MV-4-11 (cell line): ENCODE data around the gene ITIH4.

Source experiments
- DNase-seq: peaks from one replicate; lab custom pipeline; 2025; lab: John Stamatoyannopoulos, UW

ITIH4 gene

DNA sequence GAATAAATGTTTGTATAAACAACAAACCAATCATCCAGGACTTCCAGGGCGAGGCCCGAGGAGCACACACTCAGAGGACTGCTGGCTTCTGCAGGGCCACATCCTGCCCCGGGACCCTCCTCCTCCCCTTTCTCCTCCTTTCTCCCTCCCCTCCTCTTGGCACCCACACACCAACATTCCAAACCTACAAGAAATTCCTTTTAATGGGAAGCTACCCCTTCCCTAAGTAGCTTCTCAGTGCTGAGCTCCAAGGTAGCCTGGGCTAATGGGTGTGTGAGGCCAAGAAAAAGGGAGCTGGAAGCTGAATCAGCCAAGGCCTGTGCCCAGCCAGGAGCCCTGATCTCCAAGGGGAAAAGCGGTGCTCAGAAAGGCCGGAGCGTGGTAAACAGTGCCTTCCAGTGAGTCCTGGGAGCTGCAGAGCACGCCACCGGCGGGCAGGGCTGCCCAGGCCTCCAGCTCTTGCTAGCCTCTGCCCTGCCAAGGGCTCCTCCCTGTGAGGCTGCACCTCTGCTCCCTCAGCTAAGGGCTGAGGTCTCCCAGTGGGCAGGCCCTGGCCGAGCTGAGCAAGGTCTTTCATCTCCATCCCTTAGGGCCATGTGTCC is 32.0 kb downstream of the ITIH4 start:
- DNase-seq = no peak

DNA sequence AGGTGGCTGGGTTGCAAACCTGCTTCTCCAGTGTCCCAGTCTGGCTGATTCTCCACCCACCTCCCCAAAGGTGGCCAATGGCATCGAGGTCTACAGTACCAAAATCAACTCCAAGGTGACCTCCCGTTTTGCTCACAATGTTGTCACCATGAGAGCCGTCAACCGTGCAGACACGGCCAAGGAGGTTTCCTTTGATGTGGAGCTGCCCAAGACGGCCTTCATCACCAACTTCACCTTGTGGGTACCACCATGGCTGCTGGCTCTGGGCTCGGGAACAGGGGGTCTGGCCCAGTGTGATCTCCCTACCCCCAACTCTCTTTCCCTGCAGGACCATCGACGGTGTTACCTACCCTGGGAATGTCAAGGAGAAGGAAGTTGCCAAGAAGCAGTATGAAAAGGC is 34.1 kb downstream of the ITIH4 start:
- no peak for DNase-seq

DNA sequence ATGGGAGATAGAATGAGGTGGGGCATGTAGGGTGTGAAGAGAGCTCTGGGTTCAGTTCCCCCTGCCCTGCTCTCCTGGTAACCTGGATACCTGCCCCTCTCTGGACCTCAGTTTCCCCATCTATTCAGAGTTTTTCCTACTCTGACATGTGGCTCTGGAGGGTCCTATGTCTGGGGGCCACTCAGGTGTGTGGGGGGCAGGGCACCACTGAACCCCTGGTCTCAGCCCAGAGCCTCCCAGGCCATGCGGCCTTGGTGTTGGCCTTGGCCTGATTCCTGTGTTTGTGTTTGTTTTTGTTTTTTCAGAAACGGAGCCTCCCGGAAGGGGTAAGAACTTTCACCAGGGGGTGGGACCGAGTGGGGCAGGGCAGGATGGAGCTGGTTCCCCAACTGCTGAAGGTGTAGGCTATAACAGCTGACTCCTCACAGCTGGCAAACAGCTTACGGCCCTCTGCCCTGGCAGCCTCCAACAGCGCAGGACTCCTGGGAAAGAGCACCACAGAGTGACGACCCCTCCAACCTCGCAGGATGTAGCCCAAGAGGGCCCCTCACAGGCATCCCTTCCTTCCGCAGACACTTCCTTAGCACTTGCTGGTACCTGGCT is 35.1 kb downstream of the ITIH4 start:
- DNase-seq = no peak

DNA sequence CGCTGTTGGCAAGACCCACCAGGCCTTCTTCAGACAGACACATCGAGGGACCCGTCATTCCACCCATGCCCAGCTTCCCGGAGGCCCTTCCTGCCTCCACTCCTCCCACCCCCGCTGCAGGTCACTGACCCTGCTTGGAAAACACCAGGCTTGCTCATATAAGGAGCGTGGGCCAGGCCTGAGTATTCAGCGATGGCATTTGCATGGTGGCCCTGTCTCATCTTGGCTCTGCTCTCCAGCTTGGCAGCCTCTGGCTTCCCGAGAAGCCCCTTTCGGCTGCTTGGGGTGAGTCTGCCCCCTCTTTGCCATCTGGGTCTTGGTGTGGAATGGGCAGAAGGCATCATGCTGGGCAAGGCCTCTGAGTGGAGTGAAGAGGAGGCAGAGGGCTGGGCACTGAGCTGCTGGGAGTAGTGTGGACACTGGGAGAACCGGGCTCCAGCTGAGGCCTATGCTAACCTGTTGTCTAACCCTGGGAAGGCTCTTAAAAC is 35.8 kb downstream of the ITIH4 start, which contains the start of gene ITIH3:
Gene ITIH3, plus strand, starts transcription at position 185 of the 488 bp plus-strand sequence. Its CDS starts 8 bp downstream, at position 193.
- DNase-seq = no peak

DNA sequence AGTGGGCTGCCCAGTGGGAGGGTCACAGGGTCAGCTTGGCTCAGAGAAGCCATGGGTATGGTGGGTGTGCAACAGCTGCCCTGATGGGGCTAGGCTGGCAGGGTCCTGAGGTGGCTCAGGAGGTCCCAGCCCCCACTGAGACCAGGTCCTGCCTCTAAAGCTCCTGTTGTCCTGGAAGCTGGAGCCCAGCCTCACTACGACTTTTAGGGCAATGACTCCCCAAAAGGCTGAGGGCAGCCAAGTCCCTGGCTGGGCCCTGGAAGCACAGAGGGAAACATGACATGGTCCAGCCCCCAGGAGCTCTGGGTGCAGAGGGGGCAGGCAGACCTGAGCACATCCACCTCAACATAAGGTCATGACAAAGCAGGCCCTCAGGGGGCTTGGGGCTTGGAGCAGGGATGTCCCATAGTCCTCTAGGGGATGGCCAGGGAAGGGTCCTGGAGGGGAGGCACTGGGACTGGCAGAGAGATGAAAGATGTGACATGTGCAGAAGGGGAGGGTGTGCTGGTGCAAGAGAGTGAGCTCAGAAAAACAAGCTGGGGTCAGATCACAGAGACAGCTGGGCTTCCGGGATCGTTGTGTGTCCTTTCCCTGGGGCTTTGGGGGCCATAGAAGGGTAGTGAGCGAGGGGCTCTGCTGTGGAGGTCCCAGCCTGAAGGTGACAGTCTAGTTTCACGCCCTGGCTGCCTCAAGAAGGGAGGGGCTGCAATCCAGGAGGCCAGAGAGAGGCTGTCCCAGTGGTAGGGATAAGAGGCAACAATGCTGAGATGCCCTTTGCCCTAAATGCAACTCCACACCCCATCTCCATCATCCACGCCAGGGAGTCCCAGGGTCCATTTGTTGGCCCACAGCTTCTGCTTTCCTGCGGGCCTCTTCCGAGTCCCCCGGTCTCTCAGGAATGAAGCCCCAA is 36.5 kb downstream of the ITIH4 start:
- DNase-seq = no peak

DNA sequence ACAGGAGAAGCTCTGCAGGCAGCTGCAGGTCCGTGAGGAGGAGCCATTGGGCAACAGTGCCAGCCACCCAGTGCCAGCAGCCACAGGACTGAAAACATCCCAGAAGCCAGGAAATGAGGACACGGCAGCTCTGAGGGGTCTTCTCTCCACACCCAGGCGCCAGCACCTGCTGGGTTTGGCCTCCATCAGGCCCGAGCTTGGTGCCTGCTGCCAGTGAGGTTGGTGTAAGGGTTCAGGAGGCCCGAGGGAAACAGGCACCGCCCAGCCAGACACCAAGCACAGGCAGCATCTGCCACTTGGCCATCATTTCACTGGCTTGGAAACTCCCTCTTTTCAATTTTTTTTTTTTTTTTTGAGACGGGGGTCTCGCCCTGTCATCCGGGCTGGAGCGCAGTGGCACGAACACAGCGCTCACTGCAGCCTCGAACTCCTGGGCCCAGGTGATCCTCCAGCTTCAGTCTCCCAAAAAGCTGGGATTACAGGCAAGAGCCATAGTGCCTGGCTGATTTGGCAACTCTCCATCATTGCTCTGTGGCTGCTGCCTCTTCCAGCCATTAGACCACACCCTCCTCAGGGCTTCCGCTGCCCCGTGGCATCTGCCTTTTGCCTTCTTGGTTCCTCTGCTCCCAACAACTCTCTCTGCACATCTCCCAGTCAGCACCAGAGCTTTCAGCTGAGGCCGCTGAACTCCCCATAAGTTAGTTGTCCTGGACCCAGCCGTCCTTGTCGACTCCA is 37.3 kb downstream of the ITIH4 start:
- no peak for DNase-seq

DNA sequence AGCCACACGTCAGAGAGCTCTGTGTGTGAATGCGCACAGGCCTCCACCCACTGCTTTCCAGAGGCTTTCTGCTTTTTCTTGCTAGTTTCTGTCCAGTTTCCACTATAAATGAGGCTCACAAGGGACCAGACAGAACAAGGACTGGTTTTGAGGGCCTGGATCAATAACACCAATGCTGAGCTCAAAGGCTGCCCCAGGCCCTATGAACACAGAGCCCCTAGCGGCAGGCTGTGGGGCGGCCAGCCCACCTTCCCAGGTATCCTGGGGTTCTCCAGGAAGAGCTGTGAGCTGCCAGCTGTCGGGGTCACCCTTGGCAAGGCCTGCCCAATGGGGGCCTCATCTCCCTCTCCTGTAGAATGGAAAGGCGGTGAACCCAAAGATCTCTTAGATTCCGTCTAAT is 38.1 kb downstream of the ITIH4 start:
- DNase-seq = no peak

DNA sequence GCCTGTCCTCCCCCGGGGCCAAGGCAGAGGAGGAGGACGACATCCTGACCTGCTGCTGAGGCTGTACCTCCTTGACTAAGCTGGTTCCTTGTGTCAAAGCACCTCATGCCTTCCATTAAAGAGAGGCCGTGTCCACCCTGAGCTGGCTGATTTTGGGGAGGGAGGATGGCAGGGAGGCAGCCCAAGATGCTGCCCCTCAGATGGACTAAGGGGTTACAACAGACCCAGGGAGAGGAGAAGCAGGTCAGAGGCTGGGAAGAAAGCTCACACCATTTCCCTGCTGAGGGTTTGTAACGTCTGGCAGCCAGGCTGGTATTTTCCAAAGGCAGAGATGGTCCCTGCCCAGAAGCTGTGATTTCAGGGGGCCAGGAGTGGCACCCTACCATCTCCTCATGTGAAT is 38.5 kb downstream of the ITIH4 start:
- no peak for DNase-seq

DNA sequence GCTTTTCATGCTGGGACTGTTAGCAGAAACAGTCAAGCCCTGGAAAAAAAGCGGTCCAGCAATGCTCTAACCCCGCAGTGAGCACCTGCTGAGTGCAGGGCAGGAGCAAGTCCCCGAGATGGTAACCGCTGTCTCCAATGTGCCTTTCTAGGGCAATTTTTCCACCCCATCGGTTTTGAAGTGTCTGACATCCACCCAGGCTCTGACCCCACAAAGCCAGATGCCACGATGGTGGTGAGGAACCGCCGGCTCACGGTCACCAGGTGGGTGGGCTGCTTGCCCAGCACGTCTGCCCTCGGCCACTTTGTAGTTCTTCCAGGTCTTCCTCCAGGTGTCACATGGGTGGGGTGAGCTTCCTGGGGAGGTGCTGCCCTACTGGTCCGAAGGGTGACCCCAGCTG is 39.1 kb downstream of the ITIH4 start:
- DNase-seq = no peak

DNA sequence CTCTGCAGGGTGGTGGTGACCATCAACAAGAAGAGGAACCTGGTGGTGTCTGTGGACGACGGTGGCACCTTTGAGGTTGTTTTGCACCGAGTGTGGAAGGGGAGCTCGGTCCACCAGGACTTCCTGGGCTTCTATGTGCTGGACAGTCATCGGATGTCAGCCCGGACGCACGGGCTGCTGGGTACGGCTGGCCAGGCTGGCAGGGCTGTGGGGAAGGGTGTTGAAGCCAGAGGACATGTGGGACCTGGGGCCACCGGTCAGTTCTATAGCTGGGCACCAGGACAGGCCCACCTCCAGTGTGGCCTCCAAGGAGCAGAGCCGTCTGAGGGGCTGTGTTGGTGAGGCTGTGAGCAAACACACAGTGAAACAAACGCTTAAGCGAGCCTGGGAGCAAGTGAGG is 39.7 kb downstream of the ITIH4 start:
- DNase-seq = no peak

DNA sequence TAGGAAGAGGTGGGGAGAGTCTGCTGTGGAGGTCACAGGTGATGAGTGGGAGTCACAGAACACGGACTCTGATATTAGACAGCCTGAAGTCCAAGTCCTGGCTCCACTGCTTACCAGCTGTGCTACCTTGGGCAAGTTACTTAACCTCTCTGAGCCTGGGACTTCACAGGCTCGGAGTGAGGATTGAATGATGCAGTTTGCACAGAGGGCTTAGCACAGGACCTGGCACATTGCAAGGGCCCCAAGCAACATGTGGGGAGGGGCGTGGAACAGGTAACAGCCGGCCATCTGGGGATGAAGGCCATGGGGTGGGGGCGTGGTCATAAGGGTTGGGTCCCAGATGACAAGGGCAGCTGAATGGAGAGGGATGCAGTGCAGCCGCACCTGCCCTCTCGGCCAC is 40.1 kb downstream of the ITIH4 start:
- DNase-seq = no peak

DNA sequence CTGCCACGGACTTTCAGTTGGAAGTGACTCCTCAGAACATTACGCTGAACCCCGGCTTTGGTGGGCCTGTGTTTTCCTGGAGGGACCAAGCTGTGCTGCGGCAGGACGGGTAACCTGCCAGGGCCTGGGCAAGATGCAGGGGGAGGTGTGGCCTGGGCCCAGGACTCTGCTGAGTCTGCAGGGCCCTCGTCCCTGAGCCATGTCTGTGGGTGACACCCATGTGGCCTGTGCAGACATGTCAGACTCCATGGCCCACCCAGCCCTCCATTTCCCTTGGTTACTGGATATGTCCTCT is 40.8 kb downstream of the ITIH4 start:
- no peak for DNase-seq

DNA sequence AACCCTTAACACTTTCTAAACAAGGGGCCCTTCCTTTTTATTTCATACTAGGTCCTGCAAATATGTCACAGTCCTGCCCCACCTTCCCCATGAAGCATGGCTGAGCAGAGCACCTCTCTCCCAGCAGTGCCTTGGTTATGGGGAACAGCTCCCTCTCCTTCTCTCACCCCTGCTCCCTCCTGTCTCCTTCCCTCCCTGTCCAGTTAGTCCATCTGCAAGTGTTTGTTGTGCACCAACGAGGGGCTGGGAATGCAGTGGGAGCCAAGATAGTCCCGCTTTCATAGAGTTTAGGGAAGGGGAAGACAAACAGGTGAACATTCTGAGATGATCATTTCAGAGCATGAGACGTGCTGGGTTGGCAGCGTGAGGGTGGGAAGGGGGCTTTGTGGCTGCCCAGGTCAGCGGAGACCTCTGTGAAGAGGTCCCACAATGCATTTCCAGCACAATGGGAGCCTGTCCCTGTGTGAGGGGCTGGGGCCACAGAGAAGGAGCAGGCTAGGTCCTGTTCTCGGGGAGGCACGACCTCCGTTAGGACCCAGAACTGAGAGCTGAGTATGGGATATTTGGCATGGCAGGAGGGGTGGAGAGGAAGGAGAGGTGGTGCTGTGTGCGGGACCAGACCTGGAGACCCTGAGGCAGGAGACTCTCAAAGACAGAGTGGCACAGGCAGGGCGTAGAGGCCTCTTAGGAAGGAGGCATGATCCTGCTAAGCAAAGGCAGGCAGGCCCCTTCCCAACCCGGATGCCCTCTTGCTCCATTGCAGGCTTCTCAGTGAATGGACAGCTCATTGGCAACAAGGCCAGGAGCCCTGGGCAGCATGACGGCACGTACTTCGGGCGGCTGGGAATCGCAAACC is 41.4 kb downstream of the ITIH4 start:
- no peak for DNase-seq

DNA sequence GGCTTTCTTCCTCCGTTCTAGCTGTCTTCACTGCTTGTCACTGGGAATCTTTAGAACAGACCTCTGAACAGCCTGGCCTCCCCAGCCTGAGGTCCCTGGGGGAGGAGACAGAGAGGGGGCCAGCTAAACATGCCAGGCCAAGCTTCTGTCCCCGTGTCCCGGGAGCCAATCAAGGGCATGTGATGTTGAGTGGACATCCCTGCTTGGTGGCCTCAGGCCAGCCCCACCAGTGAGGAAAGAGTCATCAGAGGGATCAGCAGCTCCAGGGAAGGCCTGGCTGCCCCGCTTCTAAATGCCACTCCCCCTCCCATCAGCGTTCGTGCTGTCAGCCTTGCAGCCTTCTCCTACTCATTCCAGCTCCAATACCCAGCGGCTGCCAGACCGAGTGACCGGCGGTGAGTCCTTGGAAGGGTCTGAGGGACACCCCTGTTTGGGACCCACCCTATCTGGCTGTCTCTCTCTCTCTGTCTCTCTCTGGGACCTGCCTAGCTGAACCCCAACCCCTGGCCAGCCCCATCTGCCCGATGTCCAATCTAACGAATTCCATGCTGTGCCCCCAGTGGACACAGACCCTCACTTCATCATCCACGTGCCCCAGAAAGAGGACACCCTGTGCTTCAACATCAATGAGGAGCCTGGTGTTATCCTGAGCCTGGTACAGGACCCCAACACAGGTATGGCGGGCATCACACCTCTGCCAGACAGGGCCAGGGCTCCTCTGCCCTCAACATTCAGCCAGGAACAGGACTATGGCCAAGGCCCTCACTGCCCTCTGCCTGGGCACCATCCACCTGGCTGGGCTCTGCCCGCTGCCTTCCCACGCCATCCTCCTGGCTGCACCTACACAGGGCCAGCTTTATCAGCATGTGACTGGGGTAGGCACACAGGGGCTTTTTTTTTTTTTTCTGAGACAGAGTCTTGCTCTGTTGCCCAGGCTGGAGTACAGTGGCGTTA is 42.5 kb downstream of the ITIH4 start:
- no peak for DNase-seq

DNA sequence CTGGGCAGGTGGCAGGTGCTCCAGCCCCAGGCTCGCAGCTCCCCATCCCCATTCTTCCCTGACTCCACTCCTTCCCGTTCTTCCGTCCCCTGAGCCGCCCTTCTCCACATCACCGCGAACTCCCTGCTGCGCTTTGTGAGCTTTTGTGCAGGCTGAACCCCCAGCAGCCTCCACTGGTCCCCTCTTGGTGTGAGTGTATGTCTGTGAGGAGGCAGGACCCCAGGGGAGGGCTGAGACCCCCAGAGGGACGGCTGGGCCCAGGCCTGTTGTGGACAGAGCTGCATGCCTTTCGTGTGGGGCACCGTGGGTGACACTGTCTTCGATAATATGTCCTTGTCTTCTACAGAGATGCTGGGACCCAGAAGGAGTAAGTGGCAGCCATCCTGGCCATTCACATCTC is 43.2 kb downstream of the ITIH4 start:
- no peak for DNase-seq

DNA sequence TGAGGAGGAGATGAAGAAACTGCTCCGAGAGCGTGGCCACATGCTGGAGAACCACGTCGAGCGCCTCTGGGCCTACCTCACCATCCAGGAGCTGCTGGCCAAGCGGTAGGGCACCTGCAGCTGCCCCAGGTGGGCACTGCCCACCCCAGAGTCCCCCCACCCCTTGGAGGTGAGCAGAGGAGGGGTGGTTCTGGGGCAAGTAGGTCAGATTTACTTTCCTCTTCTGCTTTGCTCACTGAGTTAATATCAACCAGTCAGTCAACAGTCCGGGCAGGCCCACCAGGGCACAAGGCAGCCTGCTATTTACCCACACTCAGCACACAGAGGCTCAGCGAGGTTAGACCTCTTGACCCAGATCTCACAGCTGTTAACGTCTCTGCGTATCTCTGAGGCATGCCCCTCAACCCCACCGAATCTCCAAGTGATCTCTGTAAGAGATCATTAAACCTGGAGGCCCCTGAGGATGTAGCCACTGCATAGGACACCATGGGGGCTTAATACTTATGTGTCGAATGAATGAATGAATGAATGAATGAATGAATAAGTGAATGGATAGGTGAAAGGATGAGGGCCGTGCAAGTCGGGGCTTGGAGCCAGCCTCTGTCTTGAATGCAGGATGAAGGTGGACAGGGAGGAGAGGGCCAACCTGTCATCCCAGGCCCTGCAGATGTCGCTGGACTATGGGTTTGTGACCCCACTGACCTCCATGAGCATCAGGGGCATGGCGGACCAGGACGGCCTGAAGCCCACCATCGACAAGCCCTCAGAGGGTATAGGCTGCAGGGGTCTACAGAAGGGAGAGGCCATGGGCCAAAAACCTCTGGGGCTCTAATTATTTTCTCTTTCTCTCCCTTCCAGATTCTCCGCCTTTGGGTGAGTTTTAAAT is 43.9 kb downstream of the ITIH4 start:
- DNase-seq = no peak

DNA sequence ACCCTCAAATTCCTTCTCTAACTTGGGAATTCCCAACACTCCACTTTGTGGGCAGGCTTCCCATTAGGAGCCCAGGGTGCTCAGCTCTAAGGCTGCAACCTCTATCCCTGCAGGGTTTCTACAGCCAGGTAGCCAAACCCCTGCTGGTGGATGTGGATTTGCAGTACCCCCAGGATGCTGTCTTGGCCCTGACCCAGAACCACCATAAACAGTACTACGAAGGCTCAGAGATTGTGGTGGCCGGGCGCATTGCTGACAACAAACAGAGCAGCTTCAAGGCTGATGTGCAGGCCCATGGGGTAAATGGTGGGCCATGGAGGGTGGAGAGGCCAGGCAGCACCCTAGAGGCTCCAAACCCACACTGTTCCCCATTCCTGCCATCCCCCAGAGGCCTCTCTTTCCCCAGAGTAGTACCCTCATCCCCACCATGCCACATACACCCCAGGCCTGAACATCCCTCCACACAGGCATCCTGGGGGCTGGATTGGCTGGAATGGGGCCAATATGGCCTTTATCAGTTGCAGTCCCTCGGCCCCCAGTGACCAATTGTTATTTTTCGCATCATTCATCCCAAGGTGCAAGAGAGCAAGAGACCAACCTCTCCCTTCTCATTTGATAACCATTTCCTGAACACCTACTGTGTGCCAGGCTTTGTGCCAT is 45.4 kb downstream of the ITIH4 start:
- DNase-seq = no peak

DNA sequence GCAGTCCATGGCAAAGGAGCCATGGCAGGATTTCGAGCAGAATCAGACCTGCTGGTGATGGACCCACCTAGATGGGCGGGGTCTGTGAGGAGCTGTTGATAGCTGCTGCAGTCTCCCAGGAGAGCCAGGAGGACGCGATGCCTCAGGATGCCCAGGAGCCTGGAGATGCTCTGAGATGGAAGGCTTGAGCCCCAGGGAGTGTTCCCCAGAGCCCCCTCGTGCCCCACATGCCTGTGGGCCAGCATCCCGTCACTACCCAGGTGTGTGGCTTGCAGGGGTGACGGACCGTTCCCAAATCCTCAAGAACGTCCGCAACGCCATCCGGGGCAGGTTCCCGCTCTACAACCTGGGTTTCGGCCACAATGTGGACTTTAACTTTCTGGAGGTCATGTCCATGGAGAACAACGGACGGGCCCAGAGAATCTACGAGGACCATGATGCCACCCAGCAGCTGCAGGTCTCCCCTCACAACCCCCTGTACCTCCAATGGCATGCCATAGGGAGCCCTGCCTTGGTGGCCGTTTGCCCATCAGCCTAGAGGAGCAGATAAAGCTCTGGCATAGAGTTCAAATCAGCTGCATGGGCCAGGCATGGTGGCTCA is 46.4 kb downstream of the ITIH4 start:
- no peak for DNase-seq

DNA sequence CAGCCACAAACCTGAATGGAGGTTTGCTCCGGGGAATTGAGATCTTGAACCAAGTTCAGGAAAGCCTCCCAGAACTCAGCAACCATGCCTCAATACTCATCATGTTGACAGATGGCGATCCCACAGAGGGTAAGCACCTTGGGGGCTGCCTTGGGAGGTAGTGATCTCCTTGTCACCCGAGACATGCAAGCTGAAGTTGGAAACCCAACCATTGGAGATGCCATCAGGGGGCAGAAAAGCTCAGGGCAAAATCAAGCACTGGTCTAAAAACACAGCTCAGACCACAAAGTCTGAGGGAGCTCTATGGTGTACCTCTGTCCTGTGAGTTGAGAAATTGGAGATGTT is 47.3 kb downstream of the ITIH4 start:
- no peak for DNase-seq
